ENCODE results near the gene SHISAL1. TPM values are rescaled to one million over a fixed set of nuclear protein-coding genes. Genes with fewer than 3 reads are reported as not detected.

Gene SHISAL1
- total and polyA plus RNA-seq, 2 donors (not counting 3 experiments of a cell fraction or from before 2014, with no cell fraction given) = 0.01 to 0.07 TPM

DNA sequence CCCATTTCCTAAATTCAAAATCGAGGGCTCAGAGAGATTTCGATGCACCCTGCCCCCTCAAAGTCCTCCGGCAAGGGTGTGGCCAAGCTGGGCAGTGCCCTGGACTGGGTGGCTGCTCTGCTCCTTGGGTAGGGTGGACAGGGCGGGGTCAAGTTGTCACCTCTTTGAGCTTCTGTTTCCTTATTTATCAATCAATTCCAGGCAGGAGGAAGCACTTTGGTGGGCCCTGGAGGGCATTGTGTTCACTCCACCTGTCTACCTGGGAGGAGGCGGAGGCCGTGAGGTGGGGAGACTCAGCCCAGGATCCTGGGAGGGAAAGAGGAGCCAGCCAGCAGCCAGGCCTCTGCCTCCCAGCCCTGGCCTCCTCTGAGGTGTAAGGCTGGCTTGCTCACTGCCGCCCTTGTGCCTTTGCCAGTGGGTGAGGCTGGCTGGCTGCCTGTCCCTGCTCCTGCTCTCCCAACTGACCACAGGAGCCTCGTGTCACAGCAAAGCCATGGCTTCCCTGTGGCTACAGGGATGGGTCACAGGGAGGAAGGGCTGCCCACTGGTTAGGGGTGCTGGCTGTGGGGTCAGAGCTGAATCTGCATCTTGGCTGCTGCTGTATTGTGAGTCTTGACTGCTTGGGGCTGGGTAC lies 25.5 kb upstream of the SHISAL1 start:
- H3K4me1 ChIP-seq (ENCODE audit: control insufficient read depth, extremely low read depth, insufficient read depth, low read length) = no peaks in the 10 kb centered on the region
- dilution Hi-C loops (cut with MboI; ENCODE audit: extremely low pct_ligation_motif_present, low sequenced_read_pairs) = no loop called here
- H2AFZ ChIP-seq (ENCODE audit: low read depth, low read length) = no peak overlapping the region
- no peak overlapping the region for H3K4me2 ChIP-seq (ENCODE audit: insufficient read depth, low read length)
- H3K9ac ChIP-seq (replicated peaks; ENCODE audit: extremely low read depth, insufficient read depth, low read length) = no peak overlapping the region
- no peaks in the 10 kb centered on the region for H3K36me3 ChIP-seq (ENCODE audit: control insufficient read depth in 2 of 2, extremely low read depth in 1 of 2, insufficient read depth in 2 of 2, low read length in 2 of 2)
- ChIA-PET CTCF (no interaction called here), POLR2A (no interaction called here)
- H3K79me2 ChIP-seq (ENCODE audit: control insufficient read depth, insufficient read depth, low read length) = no peaks in the 10 kb centered on the region
- BruUV-seq (replicated peaks) = no TSS peak
- H4K20me1 ChIP-seq (replicated peaks; ENCODE audit: control insufficient read depth, extremely low read depth, insufficient read depth, low read length) = no peaks in the 10 kb centered on the region
- H3K27ac ChIP-seq (ENCODE audit: insufficient read depth, low read depth, low read length) = no peak overlapping the region
- no peak for DNase-seq (ENCODE audit: low read depth, low spot score)
- no peaks in the 10 kb centered on the region for H3K9me3 ChIP-seq (replicated peaks; ENCODE audit: control insufficient read depth, insufficient read depth, low read length)
- H3K27me3 ChIP-seq (ENCODE audit: control insufficient read depth in 2 of 2, insufficient read depth in 2 of 2, low read length in 2 of 2) = no peaks in the 10 kb centered on the region
- intact Hi-C loops (cut with micrococcal nuclease) = no loop called here
- H3K4me3 ChIP-seq (replicated peaks in 1 of 3; ENCODE audit: insufficient read depth in 1 of 3, low read depth in 1 of 3, low read length in 3 of 3) = no peak overlapping the region
- no peaks in the 10 kb centered on the region for H3K9me1 ChIP-seq (replicated peaks; ENCODE audit: control insufficient read depth, extremely low read depth, insufficient read depth, low read length)
- no peak for FAIRE-seq
- TF ChIP-seq, protein P1, sequence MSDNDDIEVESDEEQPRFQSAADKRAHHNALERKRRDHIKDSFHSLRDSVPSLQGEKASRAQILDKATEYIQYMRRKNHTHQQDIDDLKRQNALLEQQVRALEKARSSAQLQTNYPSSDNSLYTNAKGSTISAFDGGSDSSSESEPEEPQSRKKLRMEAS (IDR thresholded peaks at IDR 0.05; ENCODE audit: insufficient read depth, insufficient read length) = no peak
- TF ChIP-seq EZH2 (IDR thresholded peaks at IDR 0.05; ENCODE audit: borderline replicate concordance, low read depth, low read length, severe bottlenecking) (no peak), POLR2AphosphoS5 (IDR thresholded peaks at IDR 0.05; ENCODE audit: insufficient read depth, low read depth, low read length) (no peak), POLR2A (IDR thresholded peaks at IDR 0.05; ENCODE audit: low read depth, low read length) (no peak), GATA2 (IDR thresholded peaks at IDR 0.05; ENCODE audit: insufficient read depth, insufficient read length, low read depth, low read length) (no peak), MYC (IDR thresholded peaks at IDR 0.05; ENCODE audit: low read depth, low read length) (no peak), JUN (IDR thresholded peaks at IDR 0.05; ENCODE audit: borderline replicate concordance, insufficient read depth, insufficient read length, low read depth) (no peak), FOS (IDR thresholded peaks at IDR 0.05; ENCODE audit: borderline replicate concordance, insufficient read depth, low read length) (no peak)
- TF ChIP-seq, protein P2, sequence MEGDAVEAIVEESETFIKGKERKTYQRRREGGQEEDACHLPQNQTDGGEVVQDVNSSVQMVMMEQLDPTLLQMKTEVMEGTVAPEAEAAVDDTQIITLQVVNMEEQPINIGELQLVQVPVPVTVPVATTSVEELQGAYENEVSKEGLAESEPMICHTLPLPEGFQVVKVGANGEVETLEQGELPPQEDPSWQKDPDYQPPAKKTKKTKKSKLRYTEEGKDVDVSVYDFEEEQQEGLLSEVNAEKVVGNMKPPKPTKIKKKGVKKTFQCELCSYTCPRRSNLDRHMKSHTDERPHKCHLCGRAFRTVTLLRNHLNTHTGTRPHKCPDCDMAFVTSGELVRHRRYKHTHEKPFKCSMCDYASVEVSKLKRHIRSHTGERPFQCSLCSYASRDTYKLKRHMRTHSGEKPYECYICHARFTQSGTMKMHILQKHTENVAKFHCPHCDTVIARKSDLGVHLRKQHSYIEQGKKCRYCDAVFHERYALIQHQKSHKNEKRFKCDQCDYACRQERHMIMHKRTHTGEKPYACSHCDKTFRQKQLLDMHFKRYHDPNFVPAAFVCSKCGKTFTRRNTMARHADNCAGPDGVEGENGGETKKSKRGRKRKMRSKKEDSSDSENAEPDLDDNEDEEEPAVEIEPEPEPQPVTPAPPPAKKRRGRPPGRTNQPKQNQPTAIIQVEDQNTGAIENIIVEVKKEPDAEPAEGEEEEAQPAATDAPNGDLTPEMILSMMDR (IDR thresholded peaks at IDR 0.05; ENCODE audit: extremely low read depth in 1 of 2, insufficient read depth in 1 of 2, low read depth in 1 of 2, low read length in 2 of 2) = no peak
